Measurements from ENCODE around the gene TMEM87B.
"Not testable (repeated sequence)": the region's sequence is repeated elsewhere in the genome, so short reads cannot be mapped to it uniquely, and the experiment has no call there.

Gene TMEM87B

DNA sequence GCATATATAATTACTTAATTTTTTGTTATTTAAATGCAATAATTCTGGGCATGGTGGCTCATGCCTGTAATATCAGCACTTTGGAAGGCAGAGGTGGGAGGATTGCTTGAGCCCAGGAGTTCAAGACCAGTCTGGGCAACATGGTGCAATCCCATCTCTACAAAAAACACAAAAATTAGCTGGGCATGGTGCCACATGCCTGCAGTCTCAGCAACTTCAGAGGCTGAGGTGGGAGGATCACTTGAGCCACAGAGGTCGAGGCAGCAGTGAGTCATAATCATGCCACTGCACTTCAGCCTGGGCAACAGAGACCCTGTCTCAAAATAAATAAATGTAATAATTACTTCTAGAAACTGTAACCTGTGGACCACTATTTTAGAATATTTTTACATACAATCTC is 21.5 kb upstream of the TMEM87B start:
- no peak for DNase-seq

- no peak for DNase-seq
These were observed 20.1 kb upstream of the TMEM87B start for GRCh38 chr2:112034924-112035323.

DNA sequence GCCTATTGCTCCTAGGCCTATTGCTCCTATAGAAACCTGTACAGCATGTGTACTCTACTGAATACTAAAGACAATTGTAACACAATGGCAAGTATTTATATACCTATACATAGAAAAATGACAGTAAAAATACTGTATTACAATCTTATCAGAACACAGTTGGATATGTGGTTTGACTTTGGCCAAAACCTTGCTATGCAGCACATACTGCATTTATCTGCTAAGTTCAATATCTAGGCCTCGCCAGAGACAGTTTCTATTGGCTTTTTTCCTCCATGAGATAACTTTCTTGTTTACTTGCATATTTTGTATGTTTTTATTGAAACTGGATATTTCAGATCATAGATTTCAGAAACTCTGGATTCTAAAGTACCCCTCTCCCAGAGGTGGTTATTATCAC is 19.3 kb upstream of the TMEM87B start:
- DNase-seq: no peak

- DNase-seq: not testable (repeated sequence)
These were observed 15.5 kb upstream of the TMEM87B start for GRCh38 chr2:112039556-112039955.

- DNase-seq: not testable (repeated sequence)
These were observed 15.0 kb upstream of the TMEM87B start for GRCh38 chr2:112040066-112040465.

- not testable (repeated sequence) for DNase-seq
These were observed 13.6 kb upstream of the TMEM87B start for GRCh38 chr2:112041460-112041859.

- no peak for DNase-seq
These were observed 9.5 kb upstream of the TMEM87B start for GRCh38 chr2:112045446-112046014.

- DNase-seq: no peak
These were observed 8.8 kb upstream of the TMEM87B start for GRCh38 chr2:112046231-112046630.

- DNase-seq: no peak
These were observed 7.4 kb upstream of the TMEM87B start for GRCh38 chr2:112047537-112048235.

DNA sequence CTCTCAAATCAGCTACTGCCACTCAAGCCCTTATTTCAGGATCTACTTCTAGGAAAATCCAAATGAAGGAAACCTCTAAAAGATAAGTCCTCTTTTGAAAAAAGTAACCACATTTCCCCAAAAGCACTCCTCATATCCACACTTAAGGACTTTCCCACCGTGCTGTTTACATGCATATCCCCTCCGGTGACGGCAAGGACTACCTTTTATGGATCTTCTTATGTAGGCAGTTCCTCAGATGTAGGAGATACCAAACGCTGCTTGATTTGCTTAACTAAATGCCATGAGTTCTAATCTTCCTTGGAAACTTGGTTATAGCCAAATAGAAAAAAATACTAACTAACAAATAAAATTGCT is 6.9 kb upstream of the TMEM87B start:
- no peak for DNase-seq

DNA sequence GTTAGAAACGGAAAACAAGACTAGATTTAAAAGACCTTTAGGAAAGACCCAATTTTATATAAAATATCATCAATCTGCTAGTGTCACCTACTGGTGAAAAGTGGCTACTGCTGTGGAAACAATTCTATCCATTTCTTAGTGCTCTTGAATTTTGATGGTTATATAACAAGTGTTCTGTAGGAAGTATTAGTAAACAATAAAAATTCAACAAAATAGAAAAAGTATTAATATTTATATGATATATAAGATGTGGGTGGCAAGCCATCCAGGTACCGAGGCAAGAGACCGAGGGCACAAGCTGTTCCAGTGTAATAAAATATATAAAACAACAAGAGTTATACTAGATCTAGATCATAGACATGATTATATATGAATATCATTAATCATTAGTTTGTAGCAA is 6.2 kb upstream of the TMEM87B start:
- peak; percentile 48 for DNase-seq

DNA sequence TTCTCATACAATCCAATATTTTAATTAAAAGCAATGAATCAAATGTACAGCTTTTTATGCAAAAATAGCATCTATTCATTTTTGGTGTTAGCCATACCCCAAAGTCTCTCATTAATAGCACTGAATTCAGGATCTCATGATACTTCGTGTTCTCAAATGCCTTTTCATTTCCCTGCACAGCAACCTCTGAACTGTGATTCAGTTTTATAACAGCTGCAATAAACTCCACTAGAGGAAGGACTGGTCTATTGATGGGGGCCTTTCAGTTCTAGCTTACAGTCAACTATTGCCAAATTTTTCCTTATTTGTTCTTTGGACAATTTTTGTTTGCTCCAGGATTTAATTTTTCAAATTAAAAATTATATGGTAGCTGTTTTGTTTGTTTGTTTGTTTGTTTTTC is 4.8 kb upstream of the TMEM87B start:
- no peak for DNase-seq

- peak; percentile 95 for DNase-seq
These were observed 887 bp upstream of the TMEM87B start for GRCh38 chr2:112053917-112054846.

GRCh38 chr2:112055730-112056625 is 909 bp downstream of the TMEM87B start:
- peak; percentile 26 for DNase-seq

DNA sequence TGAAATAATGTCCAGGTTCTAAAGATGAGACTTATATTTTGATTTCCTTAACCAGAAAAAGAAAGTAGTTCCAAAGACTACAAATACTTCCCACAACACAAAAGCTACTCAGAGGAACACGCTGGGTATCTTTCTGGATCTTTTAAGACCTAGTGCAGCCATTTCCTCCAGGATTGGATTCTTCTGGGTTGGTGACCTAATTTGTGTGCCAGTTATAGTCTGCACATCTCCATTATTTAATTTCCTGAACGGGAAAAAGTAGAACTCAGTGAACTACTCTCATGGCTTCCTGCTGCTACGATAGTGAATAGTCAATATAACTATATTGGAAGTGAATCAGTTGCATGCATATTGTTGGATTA is 1.5 kb downstream of the TMEM87B start:
- no peak for DNase-seq

- DNase-seq: no peak
These were observed 4.6 kb downstream of the TMEM87B start for GRCh38 chr2:112059671-112060070.

GRCh38 chr2:112061299-112061698 is 6.2 kb downstream of the TMEM87B start:
- DNase-seq: no peak

DNA sequence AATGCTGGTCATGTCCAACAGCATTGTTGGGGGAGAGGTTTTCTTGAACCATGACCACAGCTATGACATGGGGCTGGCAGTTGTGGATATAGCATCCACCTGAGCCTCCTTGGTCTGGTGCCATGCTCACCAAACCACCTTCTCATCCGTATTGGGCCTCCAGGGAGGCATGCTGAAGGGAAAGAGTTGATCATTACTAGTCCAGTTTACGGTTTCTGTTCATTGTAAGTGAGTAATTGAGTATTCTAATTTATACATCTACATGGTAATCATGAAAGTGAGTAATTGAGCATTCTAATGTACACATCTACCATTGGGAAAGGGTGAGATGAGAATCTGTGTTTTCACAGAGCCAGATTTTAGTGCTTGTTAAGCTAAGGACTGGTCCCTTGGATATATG is 6.8 kb downstream of the TMEM87B start:
- DNase-seq: no peak

- no peak for DNase-seq
These were observed 7.8 kb downstream of the TMEM87B start for GRCh38 chr2:112062894-112063293.

GRCh38 chr2:112065486-112065885 is 10.4 kb downstream of the TMEM87B start:
- DNase-seq: no peak

DNA sequence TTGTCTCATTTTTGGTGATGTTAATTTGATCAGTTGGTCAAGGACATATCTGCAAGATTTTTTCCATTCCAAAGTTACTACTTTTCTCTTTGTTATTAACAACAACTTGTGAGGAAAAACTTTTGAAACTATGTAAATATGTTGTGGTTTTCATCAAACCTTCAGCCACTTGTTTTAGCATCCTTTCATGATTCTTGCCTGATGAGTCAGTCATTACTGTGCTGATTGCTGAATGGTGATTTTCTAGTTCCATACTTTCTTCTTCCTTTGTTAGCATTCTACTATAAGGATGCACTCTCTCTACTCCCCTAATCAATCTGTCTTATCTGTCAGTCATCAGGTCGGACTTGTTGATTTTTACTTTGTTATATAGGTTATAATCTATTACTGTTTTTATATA is 10.9 kb downstream of the TMEM87B start:
- no peak for DNase-seq

- DNase-seq: not testable (repeated sequence)
These were observed 14.7 kb downstream of the TMEM87B start for GRCh38 chr2:112069794-112070193.

GRCh38 chr2:112073875-112074274 is 18.8 kb downstream of the TMEM87B start:
- no peak for DNase-seq

Measured in NCI-H1105 (cell line).